Hindlimb muscle (tissue), 1 donor: ENCODE results near the gene ART4. TPM values are rescaled to one million over a fixed set of nuclear protein-coding genes. Genes with fewer than 3 reads are reported as not detected.
A peak's percentile ranks its signal among the peaks of the same experiment; 100 is the strongest.

Source experiments
- DNase-seq: peaks from one replicate; pipeline ENCODE4 v3.0.0-alpha.2; 2013
- polyA plus RNA-seq: library from polyadenylated mRNA; unstranded; fragments of 120-200 nt; gene quantifications from one replicate; pipeline ENCODE4 v1.2.1, GENCODE V29; 2013; ENCODE audit not compliant: insufficient read length

ART4 gene
- 0.22 TPM for polyA plus RNA-seq

- DNase-seq, result no peak
Measured at GRCh38 chr12:14843425-14843887, at the start of gene ART4. Gene ART4 (minus strand): TSS chr12:14843526. CDS start chr12:14843113, 413 bp downstream.

- DNase-seq, result peak; percentile 77
Measured at GRCh38 chr12:14892726-14893505, 49.6 kb upstream of the ART4 start.

- DNase-seq, result no peak
Measured at GRCh38 chr12:14890701-14891100, 47.4 kb upstream of the ART4 start.

GRCh38 chr12:14886271-14886670, 42.9 kb upstream of the ART4 start:
- no peak for DNase-seq

- DNase-seq, result peak; percentile 89
Measured at GRCh38 chr12:14885718-14886221, 42.4 kb upstream of the ART4 start, which contains the start of gene MGP. Gene MGP (minus strand): TSS chr12:14885854. CDS start chr12:14885791, 63 bp downstream.

GRCh38 chr12:14884458-14884878, 41.1 kb upstream of the ART4 start:
- DNase-seq, result peak; percentile 86

GRCh38 chr12:14883686-14884085, 40.4 kb upstream of the ART4 start:
- peak; percentile 91 for DNase-seq

- DNase-seq, result no peak
Measured at GRCh38 chr12:14880890-14881453, 37.6 kb upstream of the ART4 start.

- no peak for DNase-seq
Measured at GRCh38 chr12:14879222-14879933, 36.1 kb upstream of the ART4 start.

GRCh38 chr12:14878488-14878887, 35.2 kb upstream of the ART4 start:
- no peak for DNase-seq

- DNase-seq, result no peak
Measured at GRCh38 chr12:14876833-14877232, 33.5 kb upstream of the ART4 start.

GRCh38 chr12:14874882-14875281, 31.6 kb upstream of the ART4 start:
- no peak for DNase-seq

- DNase-seq, result no peak
Measured at GRCh38 chr12:14873440-14874185, 30.3 kb upstream of the ART4 start.

- DNase-seq, result no peak
Measured at GRCh38 chr12:14871886-14872285, 28.6 kb upstream of the ART4 start.

- no peak for DNase-seq
Measured at GRCh38 chr12:14871247-14871646, 27.9 kb upstream of the ART4 start.

- DNase-seq, result no peak
Measured at GRCh38 chr12:14868916-14869506, 25.7 kb upstream of the ART4 start.

GRCh38 chr12:14860490-14860889, 17.2 kb upstream of the ART4 start:
- no peak for DNase-seq

GRCh38 chr12:14858513-14858912, 15.2 kb upstream of the ART4 start:
- DNase-seq, result no peak

- no peak for DNase-seq
Measured at GRCh38 chr12:14854586-14855183, 11.4 kb upstream of the ART4 start.

- DNase-seq, result peak; percentile 71
Measured at GRCh38 chr12:14853961-14854360, 10.6 kb upstream of the ART4 start.

- no peak for DNase-seq
Measured at GRCh38 chr12:14852880-14853279, 9.6 kb upstream of the ART4 start.
